GM21423 (cell line): Measurements from ENCODE around the gene CRYGN.

Experiments used
- ATAC-seq: cut with Tn5 transposase; IDR thresholded peaks from one replicate; pipeline ENCODE4 v1.9.1; 2021; ENCODE audit warnings: mild to moderate bottlenecking, moderate library complexity; ENCODE audit not compliant: unreplicated experiment

Gene CRYGN

GRCh38 chr7:151427705-151428377, 12.1 kb downstream of the CRYGN start:
- no peak for ATAC-seq

GRCh38 chr7:151426904-151427704, 12.8 kb downstream of the CRYGN start:
- no peak for ATAC-seq

GRCh38 chr7:151426441-151426903, 13.5 kb downstream of the CRYGN start:
- no peak for ATAC-seq

- ATAC-seq: no peak
Measured at GRCh38 chr7:151425670-151426440, 14.1 kb downstream of the CRYGN start.

- ATAC-seq: no peak
Measured at GRCh38 chr7:151424799-151425198, 15.1 kb downstream of the CRYGN start.

GRCh38 chr7:151423936-151424335, 16.0 kb downstream of the CRYGN start:
- ATAC-seq: no peak

- no peak for ATAC-seq
Measured at GRCh38 chr7:151423226-151423625, 16.7 kb downstream of the CRYGN start.

GRCh38 chr7:151422212-151422611, 17.7 kb downstream of the CRYGN start:
- no peak for ATAC-seq

- no peak for ATAC-seq
Measured at GRCh38 chr7:151420144-151420543, 19.8 kb downstream of the CRYGN start.

- ATAC-seq: no peak
Measured at GRCh38 chr7:151416941-151417315, 23.0 kb downstream of the CRYGN start.

GRCh38 chr7:151416112-151416940, 23.6 kb downstream of the CRYGN start:
- ATAC-seq: no peak

- no peak for ATAC-seq
Measured at GRCh38 chr7:151415375-151416105, 24.4 kb downstream of the CRYGN start.

- no peak for ATAC-seq
Measured at GRCh38 chr7:151413241-151413640, 26.7 kb downstream of the CRYGN start.

- ATAC-seq: no peak
Measured at GRCh38 chr7:151412318-151412717, 27.6 kb downstream of the CRYGN start.

- ATAC-seq: no peak
Measured at GRCh38 chr7:151411551-151411950, 28.4 kb downstream of the CRYGN start.

GRCh38 chr7:151410405-151411390, 29.2 kb downstream of the CRYGN start:
- no peak for ATAC-seq

GRCh38 chr7:151409667-151410404, 30.1 kb downstream of the CRYGN start, which contains the start of gene WDR86:
WDR86 (minus strand) TSS chr7:151410038; CDS start chr7:151409589, 449 bp downstream.
- ATAC-seq: no peak
